SH-SY5Y (cell line): ENCODE measurements around the gene CD58.

Source experiments
- GATA2 ChIP-seq: IDR thresholded peaks from 2 replicates; pipeline ENCODE4 v1.6.1; 2011; ENCODE audit warnings: mild to moderate bottlenecking, low read depth, low read length
- GATA3 ChIP-seq: IDR thresholded peaks from 2 replicates; pipeline ENCODE4 v1.6.1; 2011; ENCODE audit warnings: low read depth, mild to moderate bottlenecking, low read length, moderate library complexity

DNA sequence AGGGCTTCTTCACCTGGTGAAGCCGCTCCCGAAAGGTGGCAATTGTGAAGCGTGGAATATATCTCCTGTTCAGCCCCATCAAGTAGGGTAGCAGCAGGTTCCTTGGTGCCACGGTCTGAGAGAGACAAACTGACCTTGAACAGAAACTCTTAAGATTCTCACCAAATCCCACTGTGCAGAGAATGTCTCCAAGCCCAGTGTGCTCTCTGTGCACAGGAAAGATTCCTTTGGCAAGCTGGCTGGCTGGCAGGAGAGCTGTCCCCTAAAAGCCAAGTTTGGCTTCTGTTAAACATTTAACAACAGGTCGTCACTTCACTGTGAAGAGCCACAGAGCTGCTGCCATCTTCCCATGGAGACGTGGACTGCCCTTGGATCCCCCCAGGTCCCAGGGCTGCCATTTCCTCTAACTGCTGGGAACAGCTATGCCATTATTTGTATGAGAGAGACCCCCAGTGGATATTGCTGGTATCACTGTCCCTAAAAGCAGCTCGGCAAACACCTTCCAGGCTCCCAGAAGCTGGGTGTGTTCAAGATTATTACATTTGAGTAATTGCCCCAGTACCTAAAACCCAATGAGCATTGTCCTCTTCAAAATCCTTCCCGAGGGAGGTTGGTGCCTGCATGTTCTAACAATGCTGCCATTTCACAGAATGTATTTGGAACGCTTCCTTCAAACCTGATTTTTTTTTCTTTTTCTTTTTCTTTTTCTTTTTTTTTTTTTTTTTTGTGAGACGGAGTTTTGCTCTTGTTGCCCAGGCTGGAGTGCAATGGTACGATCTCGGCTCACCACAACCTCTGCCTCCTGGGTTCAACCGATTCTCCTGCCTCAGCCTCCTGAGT is 71.8 kb downstream of the CD58 start:
- TF ChIP-seq GATA2 (no peak), GATA3 (no peak)
